ENCODE measurements around the gene CACNB1.

- TF ChIP-seq POLR2A (IDR thresholded peaks at IDR 0.05) (no peak), CTCF (IDR thresholded peaks at IDR 0.05) (no peak), POLR2AphosphoS5 (IDR thresholded peaks at IDR 0.05) (no peak), EP300 (IDR thresholded peaks at IDR 0.05) (no peak)
Measured at GRCh38 chr17:39134878-39135277, 62.6 kb downstream of the CACNB1 start.
